T-helper 9 cell (primary cell): ENCODE results near the gene MDN1.
"Not testable (repeated sequence)": the region's sequence is repeated elsewhere in the genome, so short reads cannot be mapped to it uniquely, and the experiment has no call there.

Experiments used
- DNase-seq: peaks from one replicate; pipeline ENCODE4 v3.0.0-alpha.2; 2020
- total RNA-seq, 2 donors: gene quantifications; one replicate each; lab custom pipeline; 2026; lab: John Stamatoyannopoulos, UW

The MDN1 gene, protein sequence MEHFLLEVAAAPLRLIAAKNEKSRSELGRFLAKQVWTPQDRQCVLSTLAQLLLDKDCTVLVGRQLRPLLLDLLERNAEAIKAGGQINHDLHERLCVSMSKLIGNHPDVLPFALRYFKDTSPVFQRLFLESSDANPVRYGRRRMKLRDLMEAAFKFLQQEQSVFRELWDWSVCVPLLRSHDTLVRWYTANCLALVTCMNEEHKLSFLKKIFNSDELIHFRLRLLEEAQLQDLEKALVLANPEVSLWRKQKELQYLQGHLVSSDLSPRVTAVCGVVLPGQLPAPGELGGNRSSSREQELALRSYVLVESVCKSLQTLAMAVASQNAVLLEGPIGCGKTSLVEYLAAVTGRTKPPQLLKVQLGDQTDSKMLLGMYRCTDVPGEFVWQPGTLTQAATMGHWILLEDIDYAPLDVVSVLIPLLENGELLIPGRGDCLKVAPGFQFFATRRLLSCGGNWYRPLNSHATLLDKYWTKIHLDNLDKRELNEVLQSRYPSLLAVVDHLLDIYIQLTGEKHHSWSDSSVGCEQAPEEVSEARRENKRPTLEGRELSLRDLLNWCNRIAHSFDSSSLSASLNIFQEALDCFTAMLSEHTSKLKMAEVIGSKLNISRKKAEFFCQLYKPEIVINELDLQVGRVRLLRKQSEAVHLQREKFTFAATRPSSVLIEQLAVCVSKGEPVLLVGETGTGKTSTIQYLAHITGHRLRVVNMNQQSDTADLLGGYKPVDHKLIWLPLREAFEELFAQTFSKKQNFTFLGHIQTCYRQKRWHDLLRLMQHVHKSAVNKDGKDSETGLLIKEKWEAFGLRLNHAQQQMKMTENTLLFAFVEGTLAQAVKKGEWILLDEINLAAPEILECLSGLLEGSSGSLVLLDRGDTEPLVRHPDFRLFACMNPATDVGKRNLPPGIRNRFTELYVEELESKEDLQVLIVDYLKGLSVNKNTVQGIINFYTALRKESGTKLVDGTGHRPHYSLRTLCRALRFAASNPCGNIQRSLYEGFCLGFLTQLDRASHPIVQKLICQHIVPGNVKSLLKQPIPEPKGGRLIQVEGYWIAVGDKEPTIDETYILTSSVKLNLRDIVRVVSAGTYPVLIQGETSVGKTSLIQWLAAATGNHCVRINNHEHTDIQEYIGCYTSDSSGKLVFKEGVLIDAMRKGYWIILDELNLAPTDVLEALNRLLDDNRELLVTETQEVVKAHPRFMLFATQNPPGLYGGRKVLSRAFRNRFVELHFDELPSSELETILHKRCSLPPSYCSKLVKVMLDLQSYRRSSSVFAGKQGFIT (N-terminal part only)
- total RNA-seq, result 270 to 411 reads per million in 2 donors

DNA sequence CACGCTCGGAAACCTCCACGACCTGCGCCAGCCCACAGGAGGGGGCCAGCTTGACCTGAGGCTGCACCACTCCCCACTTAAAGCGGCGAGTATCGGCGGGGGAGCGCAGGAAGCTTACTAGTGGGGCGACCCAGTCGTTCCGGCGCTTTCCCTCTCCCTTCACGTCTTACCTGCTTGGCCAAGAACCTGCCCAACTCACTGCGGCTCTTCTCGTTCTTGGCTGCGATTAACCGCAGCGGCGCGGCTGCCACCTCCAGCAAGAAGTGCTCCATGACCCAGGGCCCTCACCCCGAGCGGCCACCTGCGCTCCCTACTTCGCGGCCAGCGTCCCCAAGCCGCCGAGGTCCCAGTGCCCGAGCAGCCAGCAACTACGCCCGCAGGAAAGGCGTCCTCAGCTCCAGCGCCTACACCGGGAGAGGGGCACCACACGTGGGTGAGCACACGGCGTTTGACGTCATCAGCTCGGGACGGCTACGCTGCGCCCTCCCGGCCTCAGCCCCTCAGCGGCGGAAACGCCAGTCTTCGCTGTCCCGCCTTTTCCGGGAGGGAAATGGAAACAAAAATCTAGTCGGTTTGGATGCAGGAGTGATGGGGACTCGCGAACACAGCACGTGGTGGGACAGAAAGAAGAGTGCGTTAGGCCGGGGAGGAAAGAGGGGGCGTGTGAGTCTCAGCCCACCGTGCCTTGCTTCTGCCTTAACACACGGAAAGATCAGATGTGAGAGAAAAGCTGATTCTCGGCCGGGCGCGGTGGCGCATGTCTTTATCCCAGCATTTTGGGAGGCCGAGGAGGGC is at the start of gene MDN1:
TSS of gene MDN1 (minus strand) at position 459 of the 795 bp plus-strand sequence. CDS start at position 272, 187 bp downstream.
- peak; percentile 82 for DNase-seq

DNA sequence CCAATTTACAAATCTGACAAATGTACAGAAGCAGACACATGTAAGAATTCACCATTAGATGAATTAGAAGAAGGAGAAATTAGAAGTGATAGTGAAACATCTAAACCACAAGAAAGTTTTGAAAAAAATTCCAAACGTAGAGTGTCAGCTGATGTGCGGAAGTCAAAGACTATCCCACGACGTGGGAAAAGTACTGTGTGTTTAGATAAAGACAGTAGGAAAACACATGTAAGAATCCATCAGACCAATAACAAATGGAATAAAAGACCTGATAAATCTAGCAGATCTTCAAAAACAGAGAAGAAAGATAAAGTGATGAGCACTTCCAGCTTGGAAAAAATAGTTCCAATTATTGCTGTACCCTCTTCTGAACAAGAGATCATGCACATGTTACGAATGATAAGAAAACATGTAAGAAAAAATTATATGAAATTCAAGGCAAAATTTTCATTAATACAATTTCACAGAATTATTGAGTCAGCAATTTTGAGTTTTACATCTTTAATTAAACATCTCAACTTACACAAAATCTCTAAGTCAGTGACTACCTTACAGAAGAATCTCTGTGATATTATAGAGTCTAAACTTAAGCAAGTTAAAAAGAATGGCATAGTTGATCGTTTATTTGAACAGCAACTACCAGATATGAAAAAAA is 46.6 kb upstream of the MDN1 start:
- DNase-seq, result no peak

DNA sequence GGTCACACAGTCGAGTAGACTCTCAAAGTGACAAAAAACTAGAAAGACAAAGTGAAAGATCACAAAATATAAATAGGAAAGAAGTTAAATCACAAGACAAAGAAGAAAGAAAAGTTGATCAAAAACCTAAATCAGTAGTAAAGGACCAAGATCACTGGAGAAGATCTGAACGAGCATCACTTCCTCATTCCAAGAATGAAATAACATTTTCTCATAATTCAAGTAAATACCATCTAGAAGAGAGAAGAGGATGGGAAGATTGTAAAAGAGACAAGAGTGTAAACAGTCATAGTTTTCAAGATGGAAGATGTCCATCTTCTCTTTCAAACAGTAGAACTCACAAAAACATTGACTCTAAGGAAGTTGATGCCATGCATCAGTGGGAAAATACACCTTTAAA is 43.1 kb upstream of the MDN1 start:
- DNase-seq, result no peak

DNA sequence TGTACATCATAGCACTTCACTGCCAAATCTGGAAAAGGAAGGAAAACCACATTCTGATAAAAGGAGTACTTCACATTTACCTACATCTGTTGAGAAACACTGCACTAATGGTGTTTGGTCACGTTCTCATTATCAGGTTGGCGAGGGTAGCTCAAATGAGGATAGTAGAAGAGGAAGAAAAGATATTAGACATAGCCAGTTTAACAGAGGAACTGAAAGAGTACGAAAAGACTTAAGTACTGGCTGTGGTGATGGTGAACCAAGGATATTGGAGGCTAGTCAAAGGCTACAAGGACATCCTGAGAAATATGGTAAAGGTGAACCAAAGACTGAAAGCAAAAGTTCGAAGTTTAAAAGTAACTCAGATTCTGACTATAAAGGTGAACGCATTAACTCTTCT is 42.7 kb upstream of the MDN1 start:
- DNase-seq, result no peak

DNA sequence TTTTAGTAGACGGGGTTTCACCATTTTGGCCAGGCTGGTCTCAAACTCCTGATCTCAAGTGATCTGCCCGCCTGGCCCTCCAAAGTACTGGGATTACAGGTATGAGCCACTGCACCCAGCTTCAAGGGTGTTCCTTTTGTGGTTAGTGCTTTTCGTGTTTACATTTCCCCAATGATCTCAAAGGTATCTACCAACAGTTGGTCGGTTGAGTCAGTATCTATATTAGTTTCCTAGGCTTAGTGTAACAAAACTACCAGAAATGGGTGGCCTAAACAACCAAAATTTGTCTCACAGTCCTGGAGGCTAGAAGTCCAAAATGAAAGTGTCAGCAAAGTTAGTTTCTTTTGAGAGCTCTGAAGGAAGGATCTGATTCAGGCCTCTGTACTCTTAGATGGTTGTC is 40.1 kb upstream of the MDN1 start:
- no peak for DNase-seq

DNA sequence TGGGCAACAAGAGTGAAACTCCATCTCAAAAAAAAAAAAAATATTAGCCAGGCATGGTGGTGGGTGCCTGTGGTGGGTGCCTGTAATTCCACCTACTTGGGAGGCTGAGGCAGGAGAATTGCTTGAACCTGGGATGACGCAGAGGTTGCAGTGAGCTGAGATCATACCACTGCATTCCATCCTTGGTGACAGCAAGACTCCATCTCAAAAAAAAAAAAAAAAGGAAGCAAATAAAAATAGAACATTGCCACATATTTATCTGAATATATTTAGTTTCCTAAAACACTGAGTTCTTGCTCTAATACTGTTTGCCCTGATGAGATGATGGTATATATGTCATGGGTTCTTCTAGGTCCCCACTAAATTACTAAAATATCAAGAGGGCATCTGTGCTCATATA is 38.4 kb upstream of the MDN1 start:
- no peak for DNase-seq

DNA sequence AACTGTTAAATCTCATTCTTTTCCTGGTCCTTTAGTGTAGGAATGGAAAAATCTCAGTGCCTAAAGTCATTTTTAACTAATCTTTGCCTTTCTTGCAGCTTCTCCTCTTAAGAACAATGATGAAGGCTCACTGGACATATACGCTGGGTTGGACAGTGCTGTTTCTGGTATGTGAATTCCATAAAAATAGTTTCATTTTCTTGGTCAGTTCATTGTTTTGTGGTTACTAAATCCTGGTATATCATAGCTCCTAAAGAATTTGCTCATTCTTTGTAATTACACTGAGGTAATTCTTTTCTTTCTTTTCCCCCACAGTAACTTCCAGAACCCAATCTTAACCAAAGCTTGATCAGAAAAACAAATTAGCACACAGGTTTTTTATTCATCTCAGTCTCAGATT is 33.5 kb upstream of the MDN1 start:
- no peak for DNase-seq

DNA sequence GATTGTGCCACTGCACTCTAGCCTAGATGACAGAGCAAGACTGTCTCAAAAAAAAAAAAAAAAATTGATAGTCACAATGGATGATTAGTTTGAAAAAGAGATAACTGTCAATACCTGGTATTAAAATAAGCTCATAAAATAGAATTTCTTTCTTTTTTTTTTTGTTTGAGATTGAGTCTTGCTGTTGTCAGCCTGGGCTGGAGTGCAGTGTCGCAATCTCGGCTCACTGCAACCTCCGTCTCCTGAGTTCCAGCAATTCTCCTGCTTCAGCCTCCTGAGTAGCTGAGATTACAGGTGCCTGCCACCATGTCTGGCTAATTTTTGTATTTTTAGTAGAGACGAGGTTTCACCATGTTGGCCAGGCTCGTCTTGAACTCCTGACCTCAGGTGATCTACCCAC is 27.9 kb upstream of the MDN1 start:
- not testable (repeated sequence) for DNase-seq

DNA sequence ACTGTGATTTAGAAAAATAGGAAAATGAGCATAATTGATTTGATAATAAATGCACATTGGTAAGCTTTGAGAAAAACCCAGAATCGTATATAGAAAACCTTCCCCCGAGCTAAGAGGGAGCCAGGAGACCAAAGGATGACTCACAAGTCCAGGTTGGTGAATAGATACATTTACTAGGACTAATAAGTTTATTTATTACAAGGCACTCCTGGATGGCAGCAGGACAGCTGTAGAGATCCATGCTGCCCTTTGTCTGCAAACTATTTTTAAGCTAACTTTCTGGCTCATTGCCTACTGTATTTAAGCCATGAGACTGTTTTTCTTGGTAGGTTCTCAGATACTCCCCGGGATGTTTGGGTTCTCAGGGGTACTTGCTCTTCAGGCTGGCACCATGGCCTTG is 23.5 kb upstream of the MDN1 start:
- DNase-seq, result no peak

DNA sequence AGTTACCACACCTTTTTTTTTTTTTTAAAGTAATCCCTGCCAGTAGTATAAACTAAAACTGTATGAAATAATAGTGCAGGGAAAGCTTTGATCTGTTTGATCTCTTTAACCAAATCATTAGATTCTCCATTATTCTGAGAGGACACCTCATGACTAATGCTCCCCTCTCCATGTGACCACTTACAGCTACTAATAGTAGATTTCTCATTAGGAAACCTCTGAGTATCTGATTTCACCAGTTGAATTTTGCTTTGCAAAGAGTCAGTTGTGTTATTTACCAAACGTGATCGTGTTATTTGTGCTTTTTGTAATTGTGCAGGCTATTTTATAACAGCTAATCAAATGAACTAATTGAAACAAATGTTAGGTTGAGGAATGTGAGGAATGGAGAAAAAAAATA is 22.6 kb upstream of the MDN1 start:
- no peak for DNase-seq

DNA sequence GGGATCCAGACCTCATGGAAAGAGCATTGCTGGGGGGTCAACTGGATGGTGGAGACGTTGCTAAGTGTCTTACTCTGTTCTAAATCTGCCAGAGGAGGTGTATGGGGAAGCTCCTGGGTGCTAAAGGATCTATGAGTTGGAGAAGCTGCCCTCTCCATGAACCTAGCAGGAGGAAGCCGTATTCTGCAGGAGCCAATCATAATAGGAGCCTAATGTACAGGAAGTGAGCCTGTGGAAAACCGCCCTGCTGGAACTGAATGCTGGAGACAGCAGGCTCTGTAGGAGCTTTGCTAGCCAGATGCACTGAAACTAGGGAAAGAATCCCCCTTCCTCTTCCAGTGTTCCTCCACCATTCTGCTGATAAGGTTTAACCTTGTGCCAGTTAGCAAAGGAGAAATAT is 20.9 kb upstream of the MDN1 start:
- no peak for DNase-seq

DNA sequence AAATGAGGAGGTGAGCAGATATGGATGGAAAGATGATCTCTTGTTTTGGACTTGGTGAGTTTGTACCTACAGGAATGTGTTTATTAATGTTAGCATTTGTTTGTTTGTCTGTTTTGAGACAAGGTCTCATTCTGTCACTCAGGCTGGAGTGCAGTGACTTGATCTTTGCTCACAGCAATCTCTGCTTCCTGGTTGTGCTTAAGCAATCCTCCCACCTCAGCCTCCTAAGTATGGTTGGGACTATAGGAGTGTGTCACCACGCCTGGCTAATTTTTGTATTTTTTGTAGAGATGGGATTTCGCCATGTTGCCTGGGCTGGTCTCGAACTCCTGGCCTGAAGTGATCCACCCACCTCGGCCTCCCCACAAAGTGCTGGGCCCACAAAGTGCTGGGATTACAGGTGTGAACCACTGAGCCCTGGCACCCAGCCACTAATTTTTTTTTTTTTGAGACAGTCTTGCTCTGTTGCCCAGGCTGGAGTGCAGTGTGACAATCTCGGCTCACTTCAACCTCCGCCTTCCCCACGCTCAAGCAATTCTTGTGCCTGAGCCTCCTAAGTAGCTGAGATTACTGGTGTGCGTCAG is 17.1 kb upstream of the MDN1 start:
- DNase-seq, result no peak

DNA sequence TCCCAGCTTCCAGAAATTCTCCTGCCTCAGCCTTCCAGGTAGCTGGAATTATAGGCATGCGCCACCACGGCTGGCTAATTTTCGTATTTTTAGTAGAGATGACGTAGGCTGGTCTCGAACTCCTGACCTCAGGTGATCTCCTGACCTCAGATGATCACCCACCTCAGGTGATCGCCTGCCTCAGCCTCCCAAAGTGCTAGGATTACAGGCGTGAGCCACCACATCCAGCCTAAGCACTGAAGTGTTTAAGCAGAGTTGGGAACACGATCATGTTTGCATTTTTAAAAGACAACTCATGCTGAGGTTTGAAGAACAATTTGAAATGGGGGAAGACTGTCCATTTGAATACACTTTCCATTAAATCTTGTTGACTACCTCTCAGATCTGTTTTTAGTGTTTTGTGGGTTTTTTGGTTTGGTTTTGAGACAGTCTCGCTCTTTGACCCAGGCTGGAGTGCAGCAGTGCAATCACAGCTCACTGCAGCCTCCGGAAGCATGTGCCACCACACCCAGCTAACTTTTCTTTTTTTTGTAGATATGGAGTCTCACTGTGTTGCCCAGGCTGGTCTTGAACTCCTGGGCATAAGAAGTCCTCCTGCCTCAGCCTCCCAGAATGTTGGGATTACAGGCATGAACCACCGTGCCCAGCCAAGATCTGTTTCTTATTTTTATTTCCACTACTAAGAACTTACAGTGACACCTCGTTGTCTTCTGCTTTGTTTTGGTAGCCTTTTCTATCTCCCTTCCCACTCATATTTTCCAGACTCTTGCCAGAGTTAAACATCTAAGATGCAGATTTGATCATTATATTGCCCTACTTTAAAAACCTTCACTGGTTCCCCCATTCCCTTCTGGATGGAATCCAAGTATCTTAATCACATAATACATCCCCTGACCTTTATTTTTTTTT is 15.5 kb upstream of the MDN1 start:
- DNase-seq, result no peak

DNA sequence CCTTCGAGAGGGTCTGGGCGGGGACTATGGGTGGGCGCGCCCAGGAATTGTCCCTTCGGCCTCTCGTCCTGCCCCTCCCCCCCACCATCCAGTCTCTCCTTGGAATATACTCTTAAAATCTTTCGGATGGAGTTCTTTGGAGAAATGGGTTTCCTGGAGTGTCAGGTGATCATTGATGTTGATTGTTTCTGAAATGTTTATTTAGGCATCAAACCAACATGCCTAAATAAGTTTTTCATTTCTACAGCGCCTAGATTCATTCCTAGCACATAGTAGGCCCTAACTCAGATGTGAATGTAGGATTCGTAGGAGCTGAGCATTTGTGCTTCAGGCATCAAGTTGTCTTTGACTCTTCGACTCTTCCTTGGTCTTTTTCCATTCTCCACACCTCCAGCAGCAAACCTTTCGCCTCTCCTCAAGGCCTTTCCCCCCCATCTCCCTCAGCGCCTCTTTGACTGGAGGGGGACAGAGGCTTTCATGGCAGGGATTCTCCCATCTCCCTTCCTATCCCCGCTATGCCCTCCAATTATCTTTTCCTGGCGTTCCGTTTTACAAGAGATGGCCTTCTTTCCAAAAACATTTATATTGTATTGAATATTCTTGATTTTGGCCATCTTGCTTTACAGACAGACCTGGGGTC is 10.7 kb upstream of the MDN1 start:
- DNase-seq, result no peak

DNA sequence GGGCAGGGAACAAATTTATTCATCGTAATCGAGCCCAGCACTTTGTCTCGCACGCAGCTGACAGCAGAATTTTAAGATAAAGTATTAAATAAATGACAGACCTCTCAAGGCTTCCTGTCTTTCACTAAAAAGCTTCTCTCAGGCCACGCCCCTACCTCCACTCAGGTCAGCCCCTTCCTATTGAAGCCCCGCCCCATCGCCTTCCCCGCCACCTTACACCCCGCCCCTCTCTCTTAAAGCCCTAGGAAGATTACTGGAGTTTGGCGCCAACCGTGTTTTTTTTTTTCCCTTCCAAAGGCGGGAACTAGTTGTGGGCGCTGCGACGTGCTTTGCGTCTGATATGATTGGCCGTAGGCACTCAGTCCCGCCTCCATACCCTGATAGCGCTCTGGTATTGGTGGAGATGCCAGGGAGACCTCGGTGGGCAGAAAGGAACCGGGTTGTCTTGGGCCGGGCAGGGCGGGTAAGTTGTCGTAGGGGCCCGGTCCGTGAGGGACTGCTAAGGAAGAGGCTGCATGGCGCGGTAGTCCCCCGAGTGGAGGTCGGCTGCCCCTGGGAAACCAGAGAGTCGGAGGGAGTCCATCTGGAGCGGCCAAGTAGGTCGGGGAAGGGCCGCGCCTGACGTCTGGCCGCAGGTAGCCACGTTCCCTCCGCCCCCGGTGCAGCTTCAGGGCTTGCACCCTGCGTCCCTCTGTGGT is 10.0 kb upstream of the MDN1 start, which contains the start of gene CASP8AP2:
TSS of gene CASP8AP2 (plus strand) at position 409 of the 698 bp plus-strand sequence.
- peak; percentile 89 for DNase-seq

DNA sequence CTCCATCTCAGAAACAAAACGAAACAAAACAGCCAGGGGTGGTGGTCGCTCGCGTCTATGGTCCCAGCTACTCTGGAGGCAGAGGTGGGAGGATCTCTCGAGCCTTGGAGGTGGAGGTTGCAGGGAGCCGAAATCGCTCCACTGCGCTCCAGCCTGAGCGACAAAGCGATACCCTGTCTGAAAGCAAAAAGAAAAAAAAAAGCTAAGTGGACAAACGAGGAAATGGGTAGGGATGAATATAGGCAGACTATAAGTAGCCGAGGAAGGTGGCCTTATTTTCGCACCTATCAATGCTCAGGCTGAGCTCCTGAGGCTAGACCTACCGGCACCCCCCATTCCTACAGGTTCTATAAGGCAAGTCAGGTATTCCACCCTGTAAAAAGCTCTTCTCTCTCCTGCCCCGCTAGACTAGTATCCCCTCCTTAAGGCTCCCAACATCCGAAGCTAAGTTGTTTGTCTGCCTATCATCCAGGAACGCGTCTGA is 9.4 kb upstream of the MDN1 start:
- DNase-seq, result no peak

DNA sequence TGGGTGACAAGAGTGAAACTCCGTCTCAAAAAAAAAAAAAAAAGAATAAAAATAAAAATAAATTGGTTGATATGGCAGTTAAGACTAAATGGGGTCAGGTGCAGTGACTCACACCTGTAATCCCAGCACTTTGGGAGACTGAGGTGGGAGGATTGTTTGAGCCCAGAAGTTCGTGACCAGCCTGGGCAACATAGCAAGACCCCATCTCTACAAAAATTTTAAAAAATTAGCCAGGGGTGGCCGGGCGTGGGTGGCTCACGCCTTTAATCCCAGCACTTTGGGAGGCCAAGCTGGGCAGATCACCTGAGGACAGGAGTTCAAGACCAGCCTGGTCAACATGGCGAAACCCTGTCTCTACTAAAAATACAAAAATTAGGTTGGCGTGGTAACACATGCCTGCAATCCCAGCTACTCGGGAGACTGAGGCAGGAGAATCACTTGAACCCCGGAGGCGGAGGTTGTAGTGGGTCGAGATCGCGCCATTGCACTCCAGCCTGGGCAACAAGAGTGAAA is 8.9 kb upstream of the MDN1 start:
- DNase-seq, result not testable (repeated sequence)

DNA sequence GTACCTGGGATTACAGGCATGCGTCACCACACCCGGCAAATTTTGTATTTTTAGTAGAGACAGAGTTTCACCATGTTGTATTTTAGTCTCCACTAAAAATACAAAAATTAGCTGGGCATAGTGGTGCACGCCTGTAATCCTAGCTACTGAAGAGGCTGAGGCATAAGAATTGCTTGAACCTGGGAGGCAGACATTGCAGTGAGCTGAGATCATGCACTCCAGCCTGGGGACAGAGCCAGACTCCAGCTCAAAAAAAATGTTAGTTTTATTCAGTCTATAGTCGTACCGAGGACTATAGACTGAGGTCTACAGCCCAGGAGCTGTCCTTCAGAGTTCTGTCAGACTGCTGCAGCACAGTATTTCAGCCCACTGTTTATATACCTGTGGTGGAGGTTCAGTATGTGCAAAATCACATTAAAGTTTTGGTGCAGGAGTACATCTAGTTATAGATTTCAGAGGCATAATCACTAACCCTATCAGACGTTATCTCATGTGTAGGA is 6.5 kb upstream of the MDN1 start:
- DNase-seq, result no peak
